HG03196 (cell line): ENCODE results near the gene ESCO1.
"Not testable (repeated sequence)": the region's sequence is repeated elsewhere in the genome, so short reads cannot be mapped to it uniquely, and the experiment has no call there.

Experiments used
- ATAC-seq: cut with Tn5 transposase; IDR thresholded peaks from one replicate; pipeline ENCODE4 v1.9.1; 2021; ENCODE audit not compliant: unreplicated experiment

The ESCO1 gene, protein sequence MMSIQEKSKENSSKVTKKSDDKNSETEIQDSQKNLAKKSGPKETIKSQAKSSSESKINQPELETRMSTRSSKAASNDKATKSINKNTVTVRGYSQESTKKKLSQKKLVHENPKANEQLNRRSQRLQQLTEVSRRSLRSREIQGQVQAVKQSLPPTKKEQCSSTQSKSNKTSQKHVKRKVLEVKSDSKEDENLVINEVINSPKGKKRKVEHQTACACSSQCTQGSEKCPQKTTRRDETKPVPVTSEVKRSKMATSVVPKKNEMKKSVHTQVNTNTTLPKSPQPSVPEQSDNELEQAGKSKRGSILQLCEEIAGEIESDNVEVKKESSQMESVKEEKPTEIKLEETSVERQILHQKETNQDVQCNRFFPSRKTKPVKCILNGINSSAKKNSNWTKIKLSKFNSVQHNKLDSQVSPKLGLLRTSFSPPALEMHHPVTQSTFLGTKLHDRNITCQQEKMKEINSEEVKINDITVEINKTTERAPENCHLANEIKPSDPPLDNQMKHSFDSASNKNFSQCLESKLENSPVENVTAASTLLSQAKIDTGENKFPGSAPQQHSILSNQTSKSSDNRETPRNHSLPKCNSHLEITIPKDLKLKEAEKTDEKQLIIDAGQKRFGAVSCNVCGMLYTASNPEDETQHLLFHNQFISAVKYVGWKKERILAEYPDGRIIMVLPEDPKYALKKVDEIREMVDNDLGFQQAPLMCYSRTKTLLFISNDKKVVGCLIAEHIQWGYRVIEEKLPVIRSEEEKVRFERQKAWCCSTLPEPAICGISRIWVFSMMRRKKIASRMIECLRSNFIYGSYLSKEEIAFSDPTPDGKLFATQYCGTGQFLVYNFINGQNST

GRCh38 chr18:21600526-21601410, at the start of gene ESCO1:
Gene ESCO1 (minus strand): TSS chr18:21600704. CDS start chr18:21574843, 25,861 bp downstream.
- peak; percentile 90 for ATAC-seq

- not testable (repeated sequence) for ATAC-seq
Observed at GRCh38 chr18:21640375-21640774, 39.9 kb upstream of the ESCO1 start.

DNA sequence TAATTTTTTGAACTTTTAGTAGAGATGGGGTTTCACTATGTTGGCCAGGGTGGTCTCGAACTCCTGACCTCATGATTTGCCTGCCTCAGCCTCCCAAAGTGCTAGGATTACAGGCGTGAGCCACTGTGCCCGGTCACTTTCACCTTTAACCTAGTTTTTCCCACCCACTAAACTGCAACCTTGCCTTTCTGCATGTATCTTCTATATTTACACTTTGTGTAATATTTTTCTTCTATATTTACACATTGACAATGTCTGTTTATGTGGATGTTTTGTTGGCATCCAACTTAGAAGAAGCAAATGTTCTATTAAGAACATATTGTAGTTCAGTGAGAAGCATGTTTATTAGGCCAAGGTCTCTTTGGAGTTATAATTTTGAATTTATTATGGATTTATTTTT, 38.3 kb upstream of the ESCO1 start:
- ATAC-seq: no peak

GRCh38 chr18:21636769-21637168, 36.3 kb upstream of the ESCO1 start:
- ATAC-seq: no peak

DNA sequence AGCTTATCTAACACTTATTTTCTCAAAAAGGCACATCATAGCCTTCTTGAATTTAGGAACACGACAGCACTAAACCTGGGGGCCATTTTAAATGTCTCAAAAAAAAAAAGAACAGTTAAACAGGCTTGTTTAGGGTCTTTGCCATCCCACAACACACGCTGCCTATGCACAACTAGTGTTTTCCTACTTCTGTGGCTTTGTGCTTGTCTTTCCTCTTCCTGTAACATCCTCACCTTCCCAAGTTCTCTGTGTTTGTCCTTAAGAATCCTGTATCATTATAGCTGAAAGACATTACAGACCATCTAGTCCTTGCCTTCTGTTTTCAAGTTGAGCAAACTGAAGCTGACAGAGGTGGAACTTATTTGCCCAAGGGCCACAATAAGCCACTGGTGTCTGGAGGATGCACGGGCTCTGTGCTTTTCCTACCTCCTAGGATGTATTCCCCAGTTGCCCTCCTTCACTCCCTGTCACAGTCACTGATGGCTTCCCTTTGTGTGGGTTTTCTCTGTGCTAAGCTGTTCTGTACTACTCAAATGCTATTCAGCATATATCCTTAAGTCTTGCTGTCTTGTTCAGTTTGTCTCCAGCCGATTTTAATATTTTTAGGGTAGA, 34.2 kb upstream of the ESCO1 start:
- no peak for ATAC-seq

DNA sequence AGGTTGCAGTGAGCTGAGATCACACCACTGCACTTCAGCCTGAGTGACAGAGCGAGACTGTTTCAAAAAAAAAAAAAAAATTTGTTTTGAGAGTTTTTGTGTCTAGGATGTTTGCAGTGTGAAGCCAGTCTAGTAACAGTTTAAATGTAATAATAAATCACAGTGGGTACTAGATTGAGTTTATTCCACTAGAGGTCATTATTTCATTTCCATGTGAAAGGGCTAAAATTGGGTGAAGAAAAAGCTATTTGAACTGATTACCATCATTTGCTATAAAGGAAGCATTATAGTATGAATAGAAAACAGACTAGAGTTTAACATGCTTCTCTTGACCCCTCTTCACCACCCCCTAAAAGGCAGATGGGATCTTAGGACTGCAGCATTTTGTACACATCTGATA, 31.9 kb upstream of the ESCO1 start:
- no peak for ATAC-seq

- ATAC-seq: peak; percentile 83
Observed at GRCh38 chr18:21629089-21629832, 28.8 kb upstream of the ESCO1 start.

- ATAC-seq: not testable (repeated sequence)
Observed at GRCh38 chr18:21621640-21622039, 21.1 kb upstream of the ESCO1 start.

DNA sequence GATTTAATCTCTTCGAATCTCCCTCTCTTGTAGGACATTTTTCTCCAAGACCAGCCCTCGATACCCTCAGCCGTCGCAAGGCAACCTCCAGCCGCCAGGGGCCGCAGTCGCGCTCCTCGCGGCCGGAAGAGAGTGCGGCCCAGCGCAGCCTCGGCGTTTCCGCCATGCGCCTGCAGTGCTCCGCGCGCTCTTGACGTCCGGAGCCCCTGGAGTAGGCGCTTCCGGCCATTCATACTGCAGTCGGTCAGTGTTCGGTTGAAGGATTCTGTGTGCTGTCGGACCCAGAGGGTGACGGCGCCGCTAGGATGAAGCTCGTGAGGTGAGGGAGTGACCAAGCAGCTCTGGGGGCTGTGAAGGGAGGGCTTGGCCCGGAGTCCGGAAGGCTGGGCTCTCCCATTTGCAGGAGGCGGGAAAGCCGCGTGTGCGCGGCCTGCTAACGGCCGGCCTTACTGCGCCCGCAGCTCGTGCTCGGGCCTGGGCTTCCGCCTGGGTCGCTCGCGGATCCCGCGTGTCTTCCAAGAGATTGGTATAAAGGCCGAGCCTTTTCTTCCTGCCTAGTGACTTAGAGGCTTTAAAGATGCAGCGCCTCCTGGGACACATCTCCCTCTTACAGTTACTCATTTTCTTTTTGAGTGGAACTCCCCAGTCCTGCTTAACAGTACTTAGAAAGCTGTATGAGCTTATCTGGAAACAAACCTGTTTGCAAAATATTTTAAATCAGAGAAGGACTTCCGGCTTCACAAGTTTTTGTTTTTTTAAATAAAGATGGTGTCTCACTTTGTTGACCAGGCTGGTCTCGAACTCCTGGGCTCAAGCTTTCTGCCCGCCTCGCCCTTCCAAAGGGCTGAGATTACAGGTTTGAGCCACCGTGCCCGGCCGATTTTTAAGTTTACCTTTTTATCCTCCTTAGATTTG, 11.9 kb upstream of the ESCO1 start, which contains the start of gene SNRPD1:
SNRPD1 (plus strand) TSS at position 190 of the 915 bp plus-strand sequence; CDS start at position 306, 116 bp downstream.
- ATAC-seq: peak; percentile 98

GRCh38 chr18:21611401-21612124, 11.1 kb upstream of the ESCO1 start:
- not testable (repeated sequence) for ATAC-seq

- no peak for ATAC-seq
Observed at GRCh38 chr18:21605213-21605612, 4.7 kb upstream of the ESCO1 start.

DNA sequence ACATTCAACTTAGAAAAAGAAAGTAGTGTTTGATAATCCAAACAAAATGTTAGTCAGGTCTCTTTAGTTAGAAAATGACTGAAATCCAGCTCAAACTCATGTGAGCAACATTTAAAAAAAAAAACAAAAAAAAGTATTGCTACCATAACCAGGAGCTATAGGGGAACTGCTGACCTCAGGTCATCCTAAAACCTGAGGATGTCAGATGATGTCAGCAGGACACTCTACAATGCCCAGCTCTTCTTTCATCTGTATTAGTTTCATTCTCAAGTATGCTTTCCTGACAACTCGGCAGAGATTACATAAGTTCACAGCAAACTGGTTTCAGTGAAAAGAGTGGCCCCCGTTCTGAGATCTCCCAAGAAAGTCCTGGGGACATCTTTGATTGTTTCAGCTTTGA, 4.2 kb upstream of the ESCO1 start:
- ATAC-seq: no peak

GRCh38 chr18:21602299-21602587, 1.7 kb upstream of the ESCO1 start:
- no peak for ATAC-seq

DNA sequence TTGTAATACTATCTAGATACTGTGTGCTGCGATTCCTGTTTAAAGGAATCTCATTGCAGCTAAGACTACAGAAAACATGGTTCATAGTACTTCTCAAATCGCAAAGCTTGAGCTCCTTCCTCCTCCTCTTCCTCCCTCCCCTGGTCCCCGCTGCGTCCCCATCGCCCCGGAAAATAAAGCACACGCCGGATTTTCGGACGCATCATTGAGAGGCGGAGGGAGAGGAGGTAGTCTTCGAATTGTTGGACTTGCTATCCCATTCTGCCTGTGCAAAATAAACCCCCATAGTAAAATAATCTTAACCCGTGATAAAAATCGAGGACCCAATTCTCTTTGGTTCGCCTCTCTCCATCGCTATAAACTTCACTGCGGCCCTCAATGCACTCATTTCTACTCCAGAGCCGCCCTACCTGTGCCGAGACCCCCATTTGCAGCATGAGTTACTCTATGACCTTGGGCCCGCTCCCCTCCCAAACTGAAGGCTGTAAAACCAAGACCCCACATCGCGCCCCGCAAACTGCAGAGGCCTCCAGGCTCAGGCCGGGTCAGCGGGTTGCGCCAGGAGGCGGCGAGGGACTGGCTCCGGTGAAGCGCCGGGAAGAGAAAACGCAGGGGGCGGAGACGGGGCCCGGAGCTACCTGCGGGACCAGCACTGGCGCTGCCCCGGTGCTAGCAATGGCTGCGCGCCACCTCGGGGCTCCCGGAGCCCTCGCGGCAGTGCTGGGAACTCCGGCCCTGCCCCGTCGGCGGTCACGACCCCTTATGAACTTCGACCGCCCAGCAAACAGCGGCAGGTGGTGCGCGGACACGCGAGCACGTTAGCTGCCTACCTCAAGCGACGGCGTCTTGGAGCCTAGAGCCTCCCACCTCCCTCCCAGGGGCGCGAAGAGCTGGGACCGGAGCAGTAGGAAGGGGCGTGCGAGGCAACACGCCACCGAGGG, 649 bp downstream of the ESCO1 start:
- peak; percentile 36 for ATAC-seq

DNA sequence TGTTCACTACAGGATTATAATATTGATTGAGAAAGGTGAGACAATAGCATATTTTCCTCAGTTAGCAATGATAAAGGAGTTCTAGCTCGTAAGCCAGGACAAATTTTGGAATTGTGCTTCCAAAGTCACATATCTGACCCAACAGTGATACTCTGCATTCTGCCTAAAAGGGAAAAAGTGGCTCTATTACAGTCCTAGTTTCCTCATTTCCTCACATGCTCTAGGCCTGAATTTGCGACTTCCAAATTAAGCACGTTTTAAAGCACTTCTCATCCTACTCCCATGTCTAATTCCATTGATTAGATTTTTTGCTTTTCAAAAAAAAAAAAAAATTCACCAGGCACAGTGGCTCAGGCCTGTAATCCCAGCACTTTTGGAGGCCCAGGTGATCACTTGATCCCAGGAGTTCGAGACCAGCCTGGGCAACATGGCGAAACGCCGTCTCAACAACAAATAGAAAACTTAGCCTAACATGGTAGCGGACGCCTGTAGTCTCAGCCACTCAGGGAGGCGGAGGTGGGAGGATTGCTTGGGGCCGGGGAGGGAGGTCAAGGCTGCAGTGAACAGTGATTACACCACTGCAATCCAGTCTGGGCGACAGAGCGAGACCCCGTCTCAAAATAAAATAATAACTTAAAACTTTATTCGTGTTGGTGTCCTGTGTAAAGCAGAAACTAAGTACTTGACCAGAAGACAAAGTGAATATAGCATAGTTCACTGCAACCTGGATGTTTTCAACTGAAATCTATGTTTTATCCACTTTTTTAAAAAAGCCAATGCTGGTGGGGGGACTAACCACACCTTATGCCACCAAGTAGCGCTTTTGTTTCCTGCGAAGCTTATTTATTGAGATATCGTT, 1.5 kb downstream of the ESCO1 start:
- no peak for ATAC-seq

GRCh38 chr18:21597620-21598019, 2.9 kb downstream of the ESCO1 start:
- no peak for ATAC-seq
